Measurements from ENCODE around the gene LEF1. TPM values are rescaled to one million over a fixed set of nuclear protein-coding genes. Genes with fewer than 3 reads are reported as not detected.
A peak's percentile ranks its signal among the peaks of the same experiment; 100 is the strongest.

LEF1 gene
- total RNA-seq, 1 donor from 2014 or later: 4.2 TPM

DNA sequence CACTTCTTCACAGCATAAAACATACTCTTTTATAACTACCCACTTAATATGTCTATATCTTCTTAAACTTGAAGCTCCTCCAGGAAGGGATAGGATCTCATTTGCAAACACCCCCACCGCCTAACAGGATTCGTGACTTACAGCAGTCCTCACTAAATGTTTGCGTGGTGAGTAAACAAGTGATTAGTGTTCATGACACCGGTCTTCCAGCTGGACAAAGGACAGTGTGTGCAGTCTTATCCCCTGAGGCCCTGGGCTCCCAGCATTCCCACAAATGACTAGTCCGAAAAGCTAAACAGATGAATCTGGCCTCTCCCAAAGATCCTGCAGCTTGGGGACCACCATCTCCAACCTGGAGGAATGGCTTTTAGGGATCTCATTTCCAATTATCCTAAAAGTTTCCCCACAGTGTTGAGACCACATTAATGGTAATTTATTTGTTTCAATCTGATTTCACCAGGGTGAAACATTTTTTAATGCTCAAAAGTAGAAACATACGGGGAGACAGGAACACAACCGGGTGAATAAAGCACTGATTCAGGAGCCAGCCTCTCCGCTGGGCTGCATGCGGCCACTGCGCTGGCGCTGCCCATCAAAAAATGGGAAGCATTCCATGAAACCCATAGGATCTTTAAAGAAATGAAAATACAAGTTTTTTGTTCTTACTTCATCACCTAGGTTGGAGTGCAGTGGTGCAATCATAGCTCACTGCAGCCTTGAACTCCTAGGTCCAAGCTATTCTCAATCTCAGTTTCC, 109.9 kb downstream of the LEF1 start:
- TF ChIP-seq, protein P1, sequence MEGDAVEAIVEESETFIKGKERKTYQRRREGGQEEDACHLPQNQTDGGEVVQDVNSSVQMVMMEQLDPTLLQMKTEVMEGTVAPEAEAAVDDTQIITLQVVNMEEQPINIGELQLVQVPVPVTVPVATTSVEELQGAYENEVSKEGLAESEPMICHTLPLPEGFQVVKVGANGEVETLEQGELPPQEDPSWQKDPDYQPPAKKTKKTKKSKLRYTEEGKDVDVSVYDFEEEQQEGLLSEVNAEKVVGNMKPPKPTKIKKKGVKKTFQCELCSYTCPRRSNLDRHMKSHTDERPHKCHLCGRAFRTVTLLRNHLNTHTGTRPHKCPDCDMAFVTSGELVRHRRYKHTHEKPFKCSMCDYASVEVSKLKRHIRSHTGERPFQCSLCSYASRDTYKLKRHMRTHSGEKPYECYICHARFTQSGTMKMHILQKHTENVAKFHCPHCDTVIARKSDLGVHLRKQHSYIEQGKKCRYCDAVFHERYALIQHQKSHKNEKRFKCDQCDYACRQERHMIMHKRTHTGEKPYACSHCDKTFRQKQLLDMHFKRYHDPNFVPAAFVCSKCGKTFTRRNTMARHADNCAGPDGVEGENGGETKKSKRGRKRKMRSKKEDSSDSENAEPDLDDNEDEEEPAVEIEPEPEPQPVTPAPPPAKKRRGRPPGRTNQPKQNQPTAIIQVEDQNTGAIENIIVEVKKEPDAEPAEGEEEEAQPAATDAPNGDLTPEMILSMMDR (conservative IDR thresholded peaks at IDR 0.05; ENCODE audit: low read depth, low read length): no peak
- H3K4me3 ChIP-seq (ENCODE audit: low read depth, low read length): no peak overlapping the region
- DNase-seq (ENCODE audit: low read depth): no peak

DNA sequence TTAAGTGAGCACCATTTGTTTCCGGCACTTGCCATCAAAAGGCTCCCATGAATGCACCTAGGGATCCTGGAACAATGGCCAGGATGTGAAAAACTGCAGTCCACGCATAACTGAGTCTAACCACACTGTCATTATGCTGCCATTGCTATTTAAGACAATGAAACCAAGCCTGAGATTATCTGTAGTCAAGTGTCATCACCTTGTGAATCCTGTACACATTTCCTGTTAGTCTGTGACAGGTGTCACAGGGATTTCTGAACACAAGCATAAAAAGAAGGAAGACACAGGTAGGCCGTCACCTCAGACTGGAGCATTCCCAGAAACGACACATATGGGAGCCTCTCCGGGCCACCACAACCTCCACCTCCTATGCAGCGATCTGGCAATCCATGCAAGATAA, 112.3 kb downstream of the LEF1 start:
- H3K4me3 ChIP-seq (ENCODE audit: low read depth, low read length): no peak overlapping the region
- TF ChIP-seq, protein P1 (conservative IDR thresholded peaks at IDR 0.05; ENCODE audit: low read depth, low read length): no peak
- no peak for DNase-seq (ENCODE audit: low read depth)

DNA sequence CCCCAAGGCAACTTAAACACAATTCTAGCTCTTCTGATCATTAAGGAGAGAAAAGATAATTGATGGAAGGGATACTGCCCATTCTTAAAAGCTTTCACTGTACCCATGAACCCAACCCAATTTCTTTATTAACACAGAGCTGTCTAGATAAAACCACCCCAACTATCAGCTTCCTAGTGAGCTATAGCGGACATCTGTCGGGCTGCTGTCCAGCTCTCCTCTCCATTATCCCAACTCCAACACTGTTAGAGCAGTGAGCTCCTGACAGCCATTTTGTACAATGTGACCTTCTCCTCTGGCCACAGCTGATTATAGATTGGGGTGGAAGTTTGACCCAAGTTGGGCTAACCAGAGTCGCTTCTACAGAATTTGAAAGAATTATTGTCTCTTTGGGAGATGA, 112.9 kb downstream of the LEF1 start:
- no peak overlapping the region for H3K4me3 ChIP-seq (ENCODE audit: low read depth, low read length)
- no peak for DNase-seq (ENCODE audit: low read depth)
- TF ChIP-seq, protein P1 (conservative IDR thresholded peaks at IDR 0.05; ENCODE audit: low read depth, low read length): no peak

DNA sequence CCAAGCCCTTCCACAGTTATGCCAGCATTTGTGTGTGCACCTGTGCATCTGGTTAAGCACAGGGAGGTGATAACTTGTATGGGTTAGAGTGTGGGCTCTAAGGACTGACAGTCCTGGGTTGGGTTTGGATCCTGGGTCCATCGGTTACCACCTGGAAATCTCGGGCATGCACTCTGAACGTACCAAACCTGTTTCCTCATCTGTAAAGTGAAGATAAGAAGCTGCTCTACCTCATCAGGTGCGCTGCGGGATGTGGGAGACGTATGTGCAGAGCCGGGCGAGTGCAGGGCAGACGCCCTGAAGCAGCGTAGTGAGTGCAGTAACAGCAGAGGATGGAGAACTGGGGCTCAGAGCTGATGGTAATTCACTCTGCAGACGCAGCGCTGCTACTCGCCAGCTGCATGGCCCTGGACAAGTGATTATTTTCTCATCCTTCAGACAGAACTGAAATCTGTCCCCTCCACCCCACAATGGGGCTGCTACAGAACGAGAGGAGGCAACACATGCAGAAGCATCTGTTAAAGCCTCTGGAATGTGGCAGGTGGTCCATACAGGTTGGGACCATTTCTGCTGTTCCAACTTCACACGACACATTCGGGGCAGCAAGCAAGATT, 114.6 kb downstream of the LEF1 start:
- no peak overlapping the region for H3K4me3 ChIP-seq (ENCODE audit: low read depth, low read length)
- no peak for DNase-seq (ENCODE audit: low read depth)
- TF ChIP-seq, protein P1 (conservative IDR thresholded peaks at IDR 0.05; ENCODE audit: low read depth, low read length): no peak

DNA sequence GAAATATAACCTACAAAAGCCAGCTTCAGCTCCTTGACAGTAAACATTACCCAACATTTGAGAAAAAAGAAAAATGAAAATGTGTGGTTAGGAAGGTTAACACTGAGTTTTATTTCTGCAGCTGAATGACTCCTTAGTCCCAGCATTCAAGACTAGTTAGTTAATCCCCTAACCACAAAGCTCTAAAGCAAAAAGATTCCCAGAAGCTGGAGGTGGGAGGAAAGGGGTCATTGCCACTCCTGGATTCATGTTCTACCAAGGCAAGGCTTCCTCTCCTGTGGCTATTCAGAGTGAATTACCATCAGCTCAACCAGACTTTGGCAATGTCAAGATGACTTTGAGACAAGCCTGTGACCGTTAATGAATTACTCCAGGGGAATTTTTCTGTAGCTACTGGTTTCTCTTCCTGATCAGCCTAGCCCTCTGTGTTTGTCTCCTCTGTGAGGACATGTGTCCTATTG, 115.5 kb downstream of the LEF1 start:
- DNase-seq (ENCODE audit: low read depth): peak; percentile 59
- TF ChIP-seq, protein P1 (conservative IDR thresholded peaks at IDR 0.05; ENCODE audit: low read depth, low read length): no peak
- no peak overlapping the region for H3K4me3 ChIP-seq (ENCODE audit: low read depth, low read length)

DNA sequence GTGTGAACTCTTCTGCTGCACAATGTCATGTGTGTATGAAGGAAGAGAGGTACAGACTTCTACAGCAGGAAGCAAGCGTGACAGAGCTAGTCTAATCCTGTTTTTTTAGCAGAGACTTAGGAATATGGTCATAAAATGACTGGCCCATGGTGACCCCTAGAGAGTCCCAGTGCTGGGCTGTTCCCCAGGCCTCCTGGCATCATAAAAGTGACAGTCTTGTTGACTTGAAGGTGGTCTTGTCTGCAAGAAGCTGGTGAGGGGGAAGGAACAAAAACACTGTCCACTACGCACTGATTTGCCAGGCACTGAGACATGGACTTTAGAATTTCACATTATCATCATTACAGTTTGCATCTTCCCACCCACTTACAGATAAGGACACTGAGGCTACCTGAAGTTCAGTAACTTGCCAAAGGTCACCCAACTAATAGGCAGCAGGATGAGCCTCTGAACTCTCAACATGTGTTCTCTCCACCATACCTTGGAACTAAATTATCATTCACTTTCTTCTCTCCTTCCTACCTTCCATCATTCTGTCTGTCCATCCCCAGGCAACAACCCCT, 116.1 kb downstream of the LEF1 start:
- no peak overlapping the region for H3K4me3 ChIP-seq (ENCODE audit: low read depth, low read length)
- TF ChIP-seq, protein P1 (conservative IDR thresholded peaks at IDR 0.05; ENCODE audit: low read depth, low read length): no peak
- no peak for DNase-seq (ENCODE audit: low read depth)
